MM.1S (cell line): Measurements from ENCODE around the gene FAM228B.

Experiments
- EZH2 ChIP-seq: fragments of 300-600 bp; sonication (generic); optimal IDR thresholded peaks from 2 replicates; pipeline ENCODE3; 2017; ENCODE audit warnings: low read depth, mild to moderate bottlenecking, antibody characterized with exemption, low read length, mixed read lengths
- EZH2phosphoT487 ChIP-seq: fragments of 300-600 bp; sonication (generic); IDR thresholded peaks from 2 replicates; pipeline ENCODE4 v1.6.1; 2018; ENCODE audit warnings: antibody characterized with exemption, low read length
- TF ChIP-seq, protein P1 (sequence below): fragments of 300-600 bp; sonication (generic); IDR thresholded peaks from 2 replicates; pipeline ENCODE4 v1.5.1; 2016; ENCODE audit warnings: antibody characterized with exemption, low read length, mixed read lengths

DNA sequence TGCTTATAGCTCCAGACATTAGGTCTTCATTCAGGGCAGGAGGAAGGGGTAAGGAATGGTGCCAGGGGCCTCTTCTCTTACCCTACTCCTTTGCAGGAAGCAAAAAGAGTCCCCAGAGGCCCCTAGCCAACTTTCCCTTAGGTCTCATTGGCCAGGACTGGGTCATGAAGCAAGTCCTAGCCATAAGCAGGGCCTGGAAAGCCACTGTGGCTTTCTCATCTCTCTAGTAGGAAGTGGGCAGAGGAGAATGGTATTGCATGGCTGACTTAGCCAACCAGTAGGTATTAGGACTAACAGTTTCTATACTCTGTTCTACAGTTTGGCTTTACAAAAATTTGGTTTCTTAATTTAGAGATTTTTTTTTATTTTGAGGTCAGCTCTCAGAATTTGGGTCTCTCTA is 56.4 kb downstream of the FAM228B start:
- TF ChIP-seq, protein P1, sequence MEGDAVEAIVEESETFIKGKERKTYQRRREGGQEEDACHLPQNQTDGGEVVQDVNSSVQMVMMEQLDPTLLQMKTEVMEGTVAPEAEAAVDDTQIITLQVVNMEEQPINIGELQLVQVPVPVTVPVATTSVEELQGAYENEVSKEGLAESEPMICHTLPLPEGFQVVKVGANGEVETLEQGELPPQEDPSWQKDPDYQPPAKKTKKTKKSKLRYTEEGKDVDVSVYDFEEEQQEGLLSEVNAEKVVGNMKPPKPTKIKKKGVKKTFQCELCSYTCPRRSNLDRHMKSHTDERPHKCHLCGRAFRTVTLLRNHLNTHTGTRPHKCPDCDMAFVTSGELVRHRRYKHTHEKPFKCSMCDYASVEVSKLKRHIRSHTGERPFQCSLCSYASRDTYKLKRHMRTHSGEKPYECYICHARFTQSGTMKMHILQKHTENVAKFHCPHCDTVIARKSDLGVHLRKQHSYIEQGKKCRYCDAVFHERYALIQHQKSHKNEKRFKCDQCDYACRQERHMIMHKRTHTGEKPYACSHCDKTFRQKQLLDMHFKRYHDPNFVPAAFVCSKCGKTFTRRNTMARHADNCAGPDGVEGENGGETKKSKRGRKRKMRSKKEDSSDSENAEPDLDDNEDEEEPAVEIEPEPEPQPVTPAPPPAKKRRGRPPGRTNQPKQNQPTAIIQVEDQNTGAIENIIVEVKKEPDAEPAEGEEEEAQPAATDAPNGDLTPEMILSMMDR = no peak
- TF ChIP-seq EZH2 (no peak), EZH2phosphoT487 (no peak)
